Measurements from ENCODE around the gene MEX3C.

The MEX3C gene

DNA sequence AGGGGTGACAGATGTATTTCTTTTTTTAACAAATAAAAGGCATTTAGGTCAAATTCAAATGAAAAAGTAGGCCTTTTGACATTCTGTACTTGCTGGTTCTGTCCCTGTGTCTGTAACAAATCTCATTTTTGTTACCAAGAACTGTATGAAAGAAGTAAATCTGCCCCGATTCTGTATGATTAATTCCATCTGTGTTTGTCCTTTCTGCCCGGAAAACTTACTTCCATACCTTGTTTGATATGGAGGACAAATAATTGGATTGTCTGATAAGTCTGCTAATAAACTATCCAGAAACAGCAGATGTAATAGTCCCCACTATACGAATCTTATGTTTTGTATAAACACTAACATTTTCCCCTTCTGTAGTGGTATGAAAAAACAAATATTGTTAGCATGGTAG lies 69.8 kb downstream of the MEX3C start:
- H3K4me1 ChIP-seq (ENCODE audit: insufficient read depth, poor library complexity, severe bottlenecking) = no peaks in the 10 kb centered on the region
- ATAC-seq (ENCODE audit: low read depth) (no peak), DNase-seq (ENCODE audit: low spot score) (no peak)
- H3K27me3 ChIP-seq (ENCODE audit: insufficient read depth, poor library complexity, severe bottlenecking) = no peaks in the 10 kb centered on the region
- no peak overlapping the region for H3K4me3 ChIP-seq (ENCODE audit: severe bottlenecking)
- H3K9me3 ChIP-seq (ENCODE audit: severe bottlenecking) = no peaks in the 10 kb centered on the region
- H3K36me3 ChIP-seq (ENCODE audit: low read depth) = no peaks in the 10 kb centered on the region
- no peak overlapping the region for H3K27ac ChIP-seq (ENCODE audit: poor library complexity, severe bottlenecking)
- TF ChIP-seq, protein P1, sequence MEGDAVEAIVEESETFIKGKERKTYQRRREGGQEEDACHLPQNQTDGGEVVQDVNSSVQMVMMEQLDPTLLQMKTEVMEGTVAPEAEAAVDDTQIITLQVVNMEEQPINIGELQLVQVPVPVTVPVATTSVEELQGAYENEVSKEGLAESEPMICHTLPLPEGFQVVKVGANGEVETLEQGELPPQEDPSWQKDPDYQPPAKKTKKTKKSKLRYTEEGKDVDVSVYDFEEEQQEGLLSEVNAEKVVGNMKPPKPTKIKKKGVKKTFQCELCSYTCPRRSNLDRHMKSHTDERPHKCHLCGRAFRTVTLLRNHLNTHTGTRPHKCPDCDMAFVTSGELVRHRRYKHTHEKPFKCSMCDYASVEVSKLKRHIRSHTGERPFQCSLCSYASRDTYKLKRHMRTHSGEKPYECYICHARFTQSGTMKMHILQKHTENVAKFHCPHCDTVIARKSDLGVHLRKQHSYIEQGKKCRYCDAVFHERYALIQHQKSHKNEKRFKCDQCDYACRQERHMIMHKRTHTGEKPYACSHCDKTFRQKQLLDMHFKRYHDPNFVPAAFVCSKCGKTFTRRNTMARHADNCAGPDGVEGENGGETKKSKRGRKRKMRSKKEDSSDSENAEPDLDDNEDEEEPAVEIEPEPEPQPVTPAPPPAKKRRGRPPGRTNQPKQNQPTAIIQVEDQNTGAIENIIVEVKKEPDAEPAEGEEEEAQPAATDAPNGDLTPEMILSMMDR (IDR thresholded peaks at IDR 0.05; ENCODE audit: poor library complexity, severe bottlenecking) = no peak

- TF ChIP-seq, protein P1 (IDR thresholded peaks at IDR 0.05; ENCODE audit: poor library complexity, severe bottlenecking) = no peak
- no peak overlapping the region for H3K27ac ChIP-seq (ENCODE audit: poor library complexity, severe bottlenecking)
- no peak overlapping the region for H3K4me3 ChIP-seq (ENCODE audit: severe bottlenecking)
- ATAC-seq (ENCODE audit: low read depth) = no peak
- no peaks in the 10 kb centered on the region for H3K36me3 ChIP-seq (ENCODE audit: low read depth)
- no peak for DNase-seq (ENCODE audit: low spot score)
- no peaks in the 10 kb centered on the region for H3K27me3 ChIP-seq (ENCODE audit: insufficient read depth, poor library complexity, severe bottlenecking)
- H3K9me3 ChIP-seq (ENCODE audit: severe bottlenecking) = no peaks in the 10 kb centered on the region
- no peaks in the 10 kb centered on the region for H3K4me1 ChIP-seq (ENCODE audit: insufficient read depth, poor library complexity, severe bottlenecking)
Observed at GRCh38 chr18:51125976-51126375, 71.5 kb downstream of the MEX3C start.
